Measurements from ENCODE around the gene SORCS2. TPM values are rescaled to one million over a fixed set of nuclear protein-coding genes. Genes with fewer than 3 reads are reported as not detected.

The SORCS2 gene
- total and polyA plus RNA-seq, 8 donors = 4.6 to 9.7 (median 7.2) TPM

DNA sequence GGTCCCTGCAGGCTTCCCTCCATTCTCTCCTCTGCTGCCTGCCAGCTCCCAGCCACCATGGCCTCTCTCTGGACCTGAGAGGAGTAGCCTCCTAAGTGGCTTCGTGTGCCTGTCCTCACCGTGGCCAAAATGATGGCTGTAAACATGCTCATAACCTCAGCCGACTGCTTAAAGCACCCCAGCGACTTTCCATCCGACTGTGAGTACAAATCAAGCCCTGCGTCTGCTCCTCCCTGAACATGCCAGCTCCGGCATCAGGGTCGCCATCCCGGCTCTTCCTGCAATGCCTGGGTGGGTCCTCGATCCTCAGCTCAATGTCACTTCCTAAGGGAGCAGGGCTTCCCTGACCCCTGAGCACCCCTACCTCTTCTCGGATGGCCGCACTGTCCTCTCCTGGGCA lies 3.3 kb upstream of the SORCS2 start:
- intact Hi-C loops (cut with DNase I) = no loop called here
- no peak for TF ChIP-seq CTCF (IDR thresholded peaks at IDR 0.05)
- no peaks in the 10 kb centered on the region for H3K9me3 ChIP-seq
- ATAC-seq = no peak
- no peak overlapping the region for H3K4me3 ChIP-seq
- peaks cover 16 to 85% of the 10 kb centered on the region in 2 donors for H3K27me3 ChIP-seq
- DNase-seq = peak in 2 of 4 donors; percentile 10 to 45
- H3K4me1 ChIP-seq = peaks cover 0 to 12% of the 10 kb centered on the region in 2 donors
- no peak overlapping the region for H3K27ac ChIP-seq
- no peaks in the 10 kb centered on the region for H3K36me3 ChIP-seq

DNA sequence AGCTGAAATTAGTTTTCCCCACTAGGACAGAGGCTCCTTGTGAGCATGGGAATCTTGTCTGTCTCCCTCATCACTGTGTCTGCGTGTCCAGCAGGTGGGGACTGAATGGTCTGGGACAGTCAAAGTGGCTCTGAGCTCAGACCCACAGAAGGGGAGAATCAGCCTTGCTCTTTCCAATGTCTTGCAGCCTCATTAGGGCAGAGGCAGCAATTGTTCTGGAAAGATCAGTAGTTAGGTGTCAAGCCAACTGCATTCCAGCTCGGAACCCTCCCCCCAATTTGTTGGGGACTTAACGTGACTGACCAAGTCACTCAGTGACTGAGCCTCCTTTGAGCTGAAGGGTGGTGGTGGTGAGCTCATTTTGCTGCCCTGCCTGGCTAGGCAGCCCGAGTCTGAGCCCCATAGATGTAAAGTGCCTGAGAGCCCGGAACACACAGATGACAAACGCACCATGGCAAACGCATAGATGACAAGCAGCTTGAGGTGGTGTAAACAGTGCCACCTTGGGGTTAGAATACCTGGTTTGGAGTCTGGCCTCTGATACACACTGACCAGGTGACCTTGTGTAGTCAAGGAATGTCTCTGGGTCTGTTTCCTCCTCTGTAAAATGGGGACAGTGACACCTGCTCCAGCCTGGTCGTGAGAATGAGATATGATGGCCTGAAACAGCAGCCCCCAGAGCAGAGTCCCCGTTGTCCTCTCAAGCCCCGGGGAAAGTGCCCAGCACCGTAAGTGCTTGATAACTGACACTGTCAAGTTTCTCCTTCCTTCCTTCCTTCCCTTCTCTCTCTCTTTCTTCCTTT lies 2.7 kb upstream of the SORCS2 start:
- no peak overlapping the region for H3K4me3 ChIP-seq
- intact Hi-C loops (cut with DNase I) = loop anchor here in 1 of 2 donors (10.0 kb wide), 1 partner anchor 535 kb away; no protein-coding TSS in a partner anchor
- H3K27ac ChIP-seq = no peak overlapping the region
- peaks cover 19 to 91% of the 10 kb centered on the region in 2 donors for H3K27me3 ChIP-seq
- H3K9me3 ChIP-seq = no peaks in the 10 kb centered on the region
- H3K4me1 ChIP-seq = peaks cover 0 to 12% of the 10 kb centered on the region in 2 donors
- ATAC-seq (no peak), DNase-seq (peak in 1 of 4 donors; percentile 10)
- H3K36me3 ChIP-seq = no peaks in the 10 kb centered on the region
- TF ChIP-seq CTCF (IDR thresholded peaks at IDR 0.05) = no peak

DNA sequence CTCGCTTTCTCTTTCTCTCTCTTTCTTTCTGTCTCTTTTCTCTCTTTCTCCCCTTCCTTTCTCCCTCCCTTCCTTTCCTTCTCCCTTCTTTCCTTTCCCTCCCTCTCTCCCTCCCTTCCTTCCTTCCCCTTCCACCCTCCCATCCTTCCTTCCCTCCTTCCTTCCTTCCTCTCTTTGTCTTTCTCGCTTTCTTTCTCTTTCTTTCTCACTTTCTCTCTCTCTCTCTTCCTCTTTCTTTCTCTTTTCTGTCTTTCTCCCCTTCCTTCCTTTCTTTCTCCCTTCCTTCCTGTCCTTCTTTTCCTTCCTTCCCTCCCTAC lies 2.1 kb upstream of the SORCS2 start:
- no peak for ATAC-seq
- Histone ChIP-seq H3K9me3 (no peaks in the 10 kb centered on the region), H3K4me3 (no peak overlapping the region), H3K27ac (no peak overlapping the region), H3K27me3 (peaks cover 19 to 96% of the 10 kb centered on the region in 2 donors), H3K36me3 (no peaks in the 10 kb centered on the region), H3K4me1 (peaks cover under 1 to 12% of the 10 kb centered on the region in 2 donors)
- DNase-seq = no peak
- TF ChIP-seq CTCF (IDR thresholded peaks at IDR 0.05) = no peak
- intact Hi-C loops (cut with DNase I) = loop anchor here in 1 of 2 donors (10.0 kb wide), 1 partner anchor 535 kb away; no protein-coding TSS in a partner anchor

- Histone ChIP-seq H3K9me3 (no peaks in the 10 kb centered on the region), H3K27me3 (peaks cover 19 to 96% of the 10 kb centered on the region in 2 donors), H3K27ac (no peak overlapping the region), H3K36me3 (no peaks in the 10 kb centered on the region), H3K4me1 (peaks cover 4 to 12% of the 10 kb centered on the region in 2 donors), H3K4me3 (no peak overlapping the region)
- intact Hi-C loops (cut with DNase I) = loop anchor here in 1 of 2 donors (10.0 kb wide), 1 partner anchor 534 kb away; no protein-coding TSS in a partner anchor
- TF ChIP-seq CTCF (IDR thresholded peaks at IDR 0.05) = no peak
- no peak for ATAC-seq
- DNase-seq = peak in 1 of 4 donors; percentile 10
Observed at GRCh38 chr4:7190691-7191545, 1.4 kb upstream of the SORCS2 start.

All from left lung (tissue), 10 donors.